ENCODE measurements around the gene PLA2G12A. TPM values are rescaled to one million over a fixed set of nuclear protein-coding genes. Genes with fewer than 3 reads are reported as not detected.

The PLA2G12A gene
- total and polyA plus RNA-seq, 9 of the 15 experiments (the other 6 are each of a cell fraction or from before 2014, with no cell fraction given): 24.2 to 226 (median 80.5) TPM

DNA sequence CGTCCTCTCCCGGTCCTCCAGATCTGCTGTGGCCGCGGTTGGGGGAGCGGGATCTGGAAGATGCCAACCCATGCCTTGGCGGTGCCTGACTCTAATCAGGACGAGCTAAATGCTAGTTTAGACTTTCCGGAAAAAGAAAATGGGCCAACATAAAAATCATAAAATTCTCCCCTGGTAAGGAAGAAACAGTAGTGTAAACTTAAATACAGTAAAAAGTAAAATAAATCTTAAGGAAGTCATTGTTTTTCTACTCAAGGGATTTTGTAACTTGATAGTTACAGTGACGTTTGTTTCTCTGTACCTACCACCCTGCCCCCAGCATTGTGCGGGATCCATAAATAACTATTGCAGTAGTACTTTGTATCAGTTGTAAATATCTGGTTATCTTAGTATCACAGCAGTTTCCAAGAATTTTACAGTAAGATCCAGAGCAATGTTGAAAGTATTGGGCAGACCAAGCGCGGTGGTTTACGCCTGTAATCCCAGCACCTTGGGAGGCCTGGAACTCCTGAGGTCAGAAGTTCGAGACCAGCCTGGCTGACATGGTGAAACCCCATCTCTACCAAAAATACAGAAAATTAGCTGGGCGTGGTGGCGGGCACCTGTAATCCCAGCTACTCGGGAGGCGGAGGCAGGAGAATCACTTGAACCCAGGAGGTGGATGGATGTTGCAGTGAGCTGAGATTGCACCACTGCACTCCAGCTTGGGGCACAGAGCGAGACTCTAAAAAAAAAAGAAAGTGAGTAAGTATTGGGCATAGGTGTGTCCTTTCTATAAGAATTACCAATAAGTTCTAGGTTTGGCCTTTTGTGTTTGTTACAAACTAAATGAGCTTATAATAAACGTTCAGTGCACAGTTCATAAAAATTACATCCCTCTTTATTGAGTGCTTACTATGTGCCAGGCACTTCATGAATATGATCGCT lies 1.0 kb upstream of the PLA2G12A start (continued):
- TF ChIP-seq, protein P1, sequence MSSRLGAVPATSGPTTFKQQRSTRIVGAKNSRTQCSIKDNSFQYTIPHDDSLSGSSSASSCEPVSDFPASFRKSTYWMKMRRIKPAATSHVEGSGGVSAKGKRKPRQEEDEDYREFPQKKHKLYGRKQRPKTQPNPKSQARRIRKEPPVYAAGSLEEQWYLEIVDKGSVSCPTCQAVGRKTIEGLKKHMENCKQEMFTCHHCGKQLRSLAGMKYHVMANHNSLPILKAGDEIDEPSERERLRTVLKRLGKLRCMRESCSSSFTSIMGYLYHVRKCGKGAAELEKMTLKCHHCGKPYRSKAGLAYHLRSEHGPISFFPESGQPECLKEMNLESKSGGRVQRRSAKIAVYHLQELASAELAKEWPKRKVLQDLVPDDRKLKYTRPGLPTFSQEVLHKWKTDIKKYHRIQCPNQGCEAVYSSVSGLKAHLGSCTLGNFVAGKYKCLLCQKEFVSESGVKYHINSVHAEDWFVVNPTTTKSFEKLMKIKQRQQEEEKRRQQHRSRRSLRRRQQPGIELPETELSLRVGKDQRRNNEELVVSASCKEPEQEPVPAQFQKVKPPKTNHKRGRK (tag; IDR thresholded peaks at IDR 0.05): no peak
- TF ChIP-seq CREB1 (IDR thresholded peaks at IDR 0.05) (peak; percentile 30; the same call in 1 of the 2 replicates), CREB1 (CRISPR knock-in tag; IDR thresholded peaks at IDR 0.05) (no peak), RFX7 (CRISPR knock-in tag; IDR thresholded peaks at IDR 0.05) (no peak), BRD4 (IDR thresholded peaks at IDR 0.05) (no peak), ZNF75A (CRISPR knock-in tag; IDR thresholded peaks at IDR 0.05) (no peak), YY1 (IDR thresholded peaks at IDR 0.05; ENCODE audit: borderline replicate concordance in 1 of 3, control insufficient read depth in 1 of 3, extremely low read depth in 1 of 3, insufficient read depth in 3 of 3, insufficient read length in 1 of 3, insufficient replicate concordance in 2 of 3, low read depth in 1 of 3, low read length in 2 of 3) (no peak), PRMT5 (CRISPR knock-in tag; IDR thresholded peaks at IDR 0.05) (no peak), SP2 (IDR thresholded peaks at IDR 0.05; ENCODE audit: extremely low read depth, low read depth, low read length, poor library complexity, severe bottlenecking) (no peak), STAT5B (CRISPR knock-in tag; IDR thresholded peaks at IDR 0.05) (no peak), EWSR1 (IDR thresholded peaks at IDR 0.05; ENCODE audit: borderline replicate concordance, low read depth, partially characterized antibody) (no peak), ZC3H8 (IDR thresholded peaks at IDR 0.05) (no peak), ZNF134 (CRISPR knock-in tag; conservative IDR thresholded peaks at IDR 0.05) (no peak), PPARD (CRISPR knock-in tag; IDR thresholded peaks at IDR 0.05) (no peak), PTBP1 (IDR thresholded peaks at IDR 0.05; ENCODE audit: low read depth, low read length) (no peak), CHD4 (IDR thresholded peaks at IDR 0.05; ENCODE audit: insufficient read depth, insufficient replicate concordance, low read depth, low read length, poor library complexity, severe bottlenecking) (peak; percentile 8), SIRT6 (IDR thresholded peaks at IDR 0.05; ENCODE audit: low read depth, low read length) (no peak), RAD21 (CRISPR knock-in tag; conservative IDR thresholded peaks at IDR 0.05 in 1 of 2, IDR thresholded peaks at IDR 0.05 in 1 of 2) (no peak), U2AF1 (optimal IDR thresholded peaks at IDR 0.05; ENCODE audit: low read depth, low read length) (no peak)
- TF ChIP-seq, protein P2, sequence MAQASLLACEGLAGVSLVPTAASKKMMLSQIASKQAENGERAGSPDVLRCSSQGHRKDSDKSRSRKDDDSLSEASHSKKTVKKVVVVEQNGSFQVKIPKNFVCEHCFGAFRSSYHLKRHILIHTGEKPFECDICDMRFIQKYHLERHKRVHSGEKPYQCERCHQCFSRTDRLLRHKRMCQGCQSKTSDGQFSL (CRISPR knock-in tag; IDR thresholded peaks at IDR 0.05): no peak
- TF ChIP-seq, protein P2 (tag; IDR thresholded peaks at IDR 0.05): 0 out of 4 replicates have a peak, but pooled peaks of 1 of the 2 experiments have one; percentile 4
- TF ChIP-seq, protein P3, sequence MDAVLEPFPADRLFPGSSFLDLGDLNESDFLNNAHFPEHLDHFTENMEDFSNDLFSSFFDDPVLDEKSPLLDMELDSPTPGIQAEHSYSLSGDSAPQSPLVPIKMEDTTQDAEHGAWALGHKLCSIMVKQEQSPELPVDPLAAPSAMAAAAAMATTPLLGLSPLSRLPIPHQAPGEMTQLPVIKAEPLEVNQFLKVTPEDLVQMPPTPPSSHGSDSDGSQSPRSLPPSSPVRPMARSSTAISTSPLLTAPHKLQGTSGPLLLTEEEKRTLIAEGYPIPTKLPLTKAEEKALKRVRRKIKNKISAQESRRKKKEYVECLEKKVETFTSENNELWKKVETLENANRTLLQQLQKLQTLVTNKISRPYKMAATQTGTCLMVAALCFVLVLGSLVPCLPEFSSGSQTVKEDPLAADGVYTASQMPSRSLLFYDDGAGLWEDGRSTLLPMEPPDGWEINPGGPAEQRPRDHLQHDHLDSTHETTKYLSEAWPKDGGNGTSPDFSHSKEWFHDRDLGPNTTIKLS (IDR thresholded peaks at IDR 0.05; ENCODE audit: borderline replicate concordance, low read depth): 0 out of 2 replicates have a peak, but pooled peaks have one; percentile 4

Measured in K562 (cell line).